HG02981 (cell line): ENCODE measurements around the gene BTNL8.
"Not testable (repeated sequence)": the region's sequence is repeated elsewhere in the genome, so short reads cannot be mapped to it uniquely, and the experiment has no call there.

Experiments used
- ATAC-seq: cut with Tn5 transposase; IDR thresholded peaks from one replicate; pipeline ENCODE4 v1.9.1; 2021; ENCODE audit warnings: mild to moderate bottlenecking, moderate library complexity; ENCODE audit not compliant: unreplicated experiment

Gene BTNL8

DNA sequence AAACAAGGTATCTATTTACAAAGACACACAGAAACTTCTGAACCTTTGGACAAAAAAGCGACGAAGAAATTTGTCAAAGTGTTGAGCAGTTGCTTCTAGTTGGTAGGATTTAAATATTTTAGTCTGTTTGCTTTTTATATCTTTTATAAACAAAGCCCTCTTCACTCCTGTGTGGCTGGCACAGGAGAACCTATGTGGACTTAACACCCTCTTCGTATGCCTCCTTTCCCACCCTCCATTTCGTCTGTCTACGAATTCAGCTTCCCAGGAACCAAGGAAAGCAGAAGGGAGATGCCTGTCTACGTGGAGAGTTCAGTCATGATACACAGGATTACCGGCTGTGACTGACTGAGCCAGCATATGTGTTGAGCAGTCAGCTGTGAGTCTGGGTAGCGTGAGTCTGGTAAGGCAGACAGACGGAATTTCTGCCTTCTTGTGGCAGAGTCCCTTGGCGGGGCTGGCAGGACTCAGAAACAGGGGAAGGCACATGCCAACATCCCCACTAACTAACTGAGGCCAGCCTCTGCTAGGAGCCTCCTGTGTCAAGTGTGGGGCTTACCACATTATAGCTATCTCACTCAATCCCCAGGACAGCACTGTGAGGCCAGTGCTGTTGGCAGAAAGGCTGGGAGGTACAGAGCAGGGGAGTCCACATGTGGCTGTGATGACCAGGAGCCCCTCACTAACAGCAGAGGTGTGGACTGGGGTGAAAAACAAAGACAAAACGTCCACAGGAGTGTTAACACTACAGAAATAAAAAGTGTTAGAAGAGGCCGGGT, 24.0 kb upstream of the BTNL8 start:
- no peak for ATAC-seq

DNA sequence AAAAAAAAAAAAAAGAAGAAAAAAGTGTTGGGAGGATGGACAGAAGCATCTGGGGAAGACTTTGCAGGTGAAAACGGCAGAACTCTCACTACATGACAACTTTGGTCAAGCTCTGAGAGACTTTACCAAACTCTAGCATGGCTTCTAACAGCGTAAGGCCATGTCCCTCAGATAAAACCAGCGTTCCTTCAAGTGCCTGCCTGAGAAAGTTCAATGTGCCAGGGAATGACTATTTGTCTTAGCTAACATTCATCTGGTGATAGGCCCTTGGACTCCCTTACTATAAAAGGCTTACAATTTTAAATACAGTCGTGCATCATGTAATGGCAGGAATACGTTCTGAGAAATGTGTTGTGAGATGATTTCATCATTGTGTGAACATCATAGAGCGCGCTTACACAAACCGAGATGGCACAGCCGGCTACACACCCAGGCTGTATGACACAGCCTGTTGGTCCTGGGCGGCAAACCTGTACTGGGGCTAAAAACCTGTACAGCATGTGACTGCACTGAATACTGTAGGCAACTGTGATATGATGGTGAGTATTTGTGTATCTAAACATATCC, 23.0 kb upstream of the BTNL8 start:
- no peak for ATAC-seq

DNA sequence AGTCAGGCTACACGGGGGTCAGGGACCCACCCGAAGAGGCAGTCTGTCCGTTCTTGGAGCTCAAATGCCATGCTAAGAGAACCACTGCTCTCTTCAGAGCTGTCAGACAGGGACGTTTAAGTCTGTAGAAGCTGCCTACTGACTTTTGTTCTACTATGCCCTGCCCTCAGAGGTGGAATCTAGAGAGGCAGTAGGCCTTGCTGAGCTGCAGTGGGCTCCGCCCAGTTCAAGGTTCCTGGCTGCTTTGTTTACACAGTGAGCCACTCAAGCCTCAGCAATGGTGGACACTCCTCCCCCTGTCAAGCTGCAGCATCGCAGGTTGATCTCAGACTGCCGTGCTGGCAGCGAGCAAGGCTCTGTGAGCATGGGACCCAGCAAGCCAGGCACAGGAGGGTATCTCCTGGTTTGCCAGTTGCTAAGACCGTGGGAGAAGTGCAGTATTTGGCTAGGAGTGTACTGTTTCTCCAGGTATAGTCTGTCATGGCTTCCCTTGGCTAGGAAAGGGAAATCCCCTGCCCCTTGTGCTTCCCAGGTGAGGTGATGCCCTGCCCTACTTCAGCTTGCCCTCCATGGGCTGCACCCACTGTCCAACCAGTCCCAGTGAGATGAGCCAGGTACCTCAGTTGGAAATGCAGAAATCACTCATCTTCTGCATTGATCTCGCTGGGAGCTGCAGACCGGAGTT, 13.0 kb upstream of the BTNL8 start:
- ATAC-seq, result not testable (repeated sequence)

DNA sequence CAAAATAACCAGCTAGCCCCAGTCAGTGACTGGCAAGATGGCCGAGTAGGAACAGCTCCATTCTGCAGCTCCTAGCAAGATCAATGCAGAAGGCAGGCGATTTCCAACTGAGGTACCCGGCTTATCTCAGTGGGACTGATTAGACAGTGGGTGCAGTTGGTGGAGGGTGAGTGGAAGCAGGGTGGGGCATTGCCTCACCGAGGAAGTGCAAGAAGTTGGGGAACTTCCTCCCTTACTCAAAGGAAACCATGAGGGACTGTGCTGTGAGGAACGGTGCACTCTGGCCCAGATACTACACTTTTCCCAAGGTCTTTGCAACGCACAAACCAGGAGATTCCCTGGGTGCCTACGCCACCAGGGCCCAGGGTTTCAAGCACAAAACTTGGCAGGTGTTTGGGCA, 9.6 kb upstream of the BTNL8 start:
- no peak for ATAC-seq

DNA sequence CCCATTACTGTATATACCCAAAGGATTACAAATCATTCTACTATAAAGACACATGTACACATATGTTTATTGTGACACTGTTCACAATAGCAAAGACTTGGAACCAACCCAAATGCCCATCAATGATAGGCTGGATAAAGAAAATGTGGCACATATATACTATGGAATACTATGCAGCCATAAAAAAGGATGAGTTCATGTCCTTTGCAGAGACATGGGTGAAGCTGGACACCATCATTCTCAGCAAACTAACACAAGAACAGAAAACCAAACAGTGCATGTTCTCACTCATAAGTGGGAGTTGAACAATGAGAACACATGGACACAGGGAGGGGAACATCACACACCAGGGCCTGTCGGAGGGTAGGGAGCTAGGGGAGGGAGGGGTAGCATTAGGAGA, 3.6 kb upstream of the BTNL8 start:
- ATAC-seq, result not testable (repeated sequence)

DNA sequence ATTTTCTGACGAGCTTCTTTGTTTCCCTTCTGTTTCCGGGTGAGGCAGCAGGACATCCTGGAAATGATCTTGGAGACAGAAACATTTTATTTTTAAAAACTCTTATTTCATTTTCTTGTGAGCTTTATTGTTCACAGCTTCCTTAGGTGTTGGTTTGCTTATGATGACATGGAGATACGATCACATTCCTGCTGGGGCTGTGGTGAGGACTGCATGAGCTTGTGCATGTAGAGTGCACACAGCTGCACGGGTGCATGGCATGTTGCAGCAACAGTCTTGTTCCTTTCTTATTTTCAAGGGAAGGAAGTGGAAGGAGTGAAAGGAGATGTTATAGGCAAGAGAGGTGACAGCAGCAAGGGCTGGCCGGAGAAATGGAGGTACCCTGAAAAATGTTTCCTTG, 1.2 kb downstream of the BTNL8 start:
- no peak for ATAC-seq

DNA sequence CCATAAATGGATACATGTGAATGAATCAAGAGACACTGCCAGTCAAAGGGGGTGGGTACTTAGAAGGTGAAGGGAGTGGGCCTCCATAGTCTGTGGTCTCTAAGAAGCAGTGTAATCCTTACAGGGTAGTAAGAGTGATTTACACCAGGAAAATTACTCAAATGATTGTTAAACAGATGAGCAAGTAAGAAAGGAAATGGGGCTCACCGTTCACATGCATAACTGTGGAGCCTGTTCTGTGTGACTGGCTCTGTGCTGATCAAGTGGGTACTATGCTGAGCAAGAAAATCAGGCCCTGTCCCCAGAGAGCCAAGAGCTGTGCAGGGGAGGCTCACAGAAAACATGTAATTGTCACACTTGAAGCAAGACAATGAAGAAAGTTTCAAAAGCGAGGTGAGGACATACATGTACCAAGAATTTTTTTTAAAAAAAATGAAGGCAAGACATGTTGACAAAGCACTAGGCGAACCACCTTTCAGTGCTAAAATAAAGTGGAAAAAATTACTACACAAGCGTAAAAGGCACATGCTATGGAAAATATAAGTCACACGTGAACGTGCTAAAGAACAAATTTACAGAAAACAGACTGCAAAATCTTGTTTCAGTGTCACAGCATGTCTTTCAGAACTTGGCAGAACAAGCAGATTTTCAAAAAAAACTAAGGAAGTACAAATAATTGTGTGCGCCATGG, 2.5 kb downstream of the BTNL8 start:
- no peak for ATAC-seq

DNA sequence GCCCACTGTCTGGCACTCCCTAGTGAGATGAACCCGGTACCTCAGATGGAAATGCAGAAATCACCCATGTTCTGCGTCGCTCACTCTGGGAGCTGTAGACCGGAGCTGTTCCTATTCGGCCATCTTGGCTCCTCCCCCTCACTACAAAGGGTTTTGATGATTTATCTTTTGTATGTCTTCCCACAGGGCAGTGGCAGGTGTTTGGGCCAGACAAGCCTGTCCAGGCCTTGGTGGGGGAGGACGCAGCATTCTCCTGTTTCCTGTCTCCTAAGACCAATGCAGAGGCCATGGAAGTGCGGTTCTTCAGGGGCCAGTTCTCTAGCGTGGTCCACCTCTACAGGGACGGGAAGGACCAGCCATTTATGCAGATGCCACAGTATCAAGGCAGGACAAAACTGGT, 9.4 kb downstream of the BTNL8 start:
- ATAC-seq, result no peak

DNA sequence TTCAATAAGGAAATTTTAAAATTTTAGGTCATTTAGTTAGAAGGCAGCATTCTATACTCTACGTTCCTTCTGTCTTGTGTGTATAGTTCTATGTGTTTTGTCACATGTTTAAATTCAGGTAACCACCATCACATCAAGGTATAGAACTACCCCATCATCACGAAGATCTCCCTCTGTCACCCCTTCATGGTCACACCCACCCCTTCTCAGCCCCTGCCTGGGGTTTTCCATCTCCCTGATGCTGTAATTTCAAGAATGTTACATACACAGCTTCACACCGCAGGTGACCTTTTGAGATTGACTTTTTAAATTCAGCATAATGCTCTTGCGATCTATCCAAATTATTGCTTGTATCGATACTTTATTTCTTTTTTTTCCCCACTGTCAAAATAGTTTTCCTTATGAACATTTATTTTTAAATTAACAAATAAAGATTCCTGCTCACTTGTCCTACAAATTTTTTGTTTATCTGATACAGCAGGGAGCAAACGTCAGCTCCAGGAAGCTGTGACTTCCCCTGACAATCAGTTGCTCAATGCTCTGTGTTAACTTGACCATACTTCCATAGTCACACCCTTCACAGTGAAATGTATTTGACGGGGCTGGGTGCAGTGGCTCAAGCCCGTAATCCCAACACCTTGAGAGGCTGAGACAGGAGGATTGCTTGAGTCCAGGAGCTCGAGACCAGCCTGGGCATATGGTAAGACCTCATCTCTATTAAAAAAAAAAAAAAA, 10.2 kb downstream of the BTNL8 start:
- no peak for ATAC-seq

DNA sequence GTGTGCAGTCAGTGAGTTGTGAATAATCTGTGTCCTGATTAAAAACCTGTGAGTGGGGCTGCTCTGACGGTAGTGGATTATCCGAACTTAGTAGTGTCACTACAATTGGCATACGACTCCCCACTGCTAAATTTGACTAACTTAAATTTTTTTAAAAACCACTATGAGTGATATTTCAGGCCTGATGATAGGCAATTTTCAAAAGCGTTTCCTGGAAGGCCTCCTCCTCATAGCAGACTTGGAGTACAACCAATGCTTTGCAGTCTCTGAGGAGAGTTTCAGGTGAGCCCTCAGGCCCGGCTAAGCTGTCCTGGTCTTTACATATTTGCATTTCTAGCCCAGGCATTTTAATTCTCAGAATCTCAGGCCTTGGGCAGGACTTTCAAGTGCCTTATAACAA, 10.8 kb downstream of the BTNL8 start:
- ATAC-seq, result no peak

DNA sequence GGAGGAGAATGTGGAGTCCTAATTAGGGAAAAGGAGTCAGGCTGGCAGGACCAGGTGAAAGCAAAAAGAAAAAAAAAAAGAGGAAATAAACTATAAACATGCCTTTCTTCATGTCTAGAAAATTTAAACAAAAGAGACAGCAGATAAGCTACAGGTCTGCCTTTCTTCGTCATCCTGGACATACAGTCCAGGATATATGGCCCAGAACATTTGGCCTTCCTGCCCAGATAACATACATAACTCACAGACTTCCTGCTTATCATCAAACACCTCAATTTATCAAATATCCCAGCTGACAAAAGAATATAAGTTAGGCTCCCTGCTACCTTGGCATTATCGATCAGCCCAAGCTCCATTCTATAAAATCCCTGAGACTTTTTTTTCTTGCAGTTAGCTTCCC, 11.2 kb downstream of the BTNL8 start:
- no peak for ATAC-seq

DNA sequence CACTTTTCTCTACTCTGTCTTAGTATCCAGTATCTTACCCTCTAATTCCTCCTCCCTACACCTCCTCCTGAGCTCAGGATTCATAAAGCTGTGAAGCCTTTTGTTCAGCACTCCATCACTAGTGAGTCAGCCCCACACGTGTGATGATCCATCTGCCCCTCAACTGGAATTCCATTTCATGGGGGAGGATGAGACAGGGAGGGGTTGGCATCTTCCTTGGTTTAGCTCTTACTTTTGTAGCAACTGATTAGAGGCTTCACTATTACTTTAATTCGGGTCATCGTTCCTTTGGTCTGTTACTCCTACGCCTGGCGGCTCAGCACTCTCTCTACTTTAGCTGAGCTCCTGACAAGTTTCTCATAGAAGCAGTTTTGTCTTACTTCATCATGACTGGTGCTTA, 11.8 kb downstream of the BTNL8 start:
- no peak for ATAC-seq

DNA sequence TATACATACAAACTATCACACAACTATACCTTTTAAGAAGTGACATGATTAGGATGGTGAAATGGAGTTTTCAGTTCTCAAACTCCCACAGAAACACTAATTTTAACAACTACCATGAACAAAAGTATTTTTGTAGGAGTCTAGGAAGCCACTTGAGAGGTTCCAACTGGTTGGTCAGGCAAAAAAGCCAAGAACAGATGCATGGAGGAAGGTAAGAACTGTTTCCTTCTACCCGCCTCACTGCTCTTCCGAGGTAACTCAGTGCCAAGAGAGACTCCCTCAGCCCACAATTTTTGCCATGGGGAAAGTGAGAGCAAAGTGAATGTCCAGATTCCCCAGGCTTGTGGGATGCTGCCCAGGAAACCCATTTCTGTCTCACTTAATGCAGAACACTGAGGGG, 15.7 kb downstream of the BTNL8 start:
- no peak for ATAC-seq

DNA sequence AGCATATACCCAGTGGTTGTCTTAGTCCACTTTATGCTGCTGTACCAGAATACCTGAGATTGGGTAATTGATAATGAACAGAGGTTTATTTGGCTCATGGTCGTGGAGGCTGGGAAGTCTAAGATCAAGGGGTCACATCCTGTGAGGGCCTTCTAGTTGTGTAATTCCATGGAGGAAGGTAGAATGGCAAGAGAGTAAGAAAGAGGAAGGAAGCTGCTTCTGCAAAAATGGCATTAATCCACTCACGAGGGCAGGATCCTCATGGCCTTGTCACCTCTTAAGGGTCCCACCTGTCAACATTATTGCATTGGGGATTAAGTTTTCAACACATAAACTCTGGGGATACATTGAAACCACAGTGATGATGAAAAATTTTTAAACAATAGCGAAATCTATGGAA, 17.0 kb downstream of the BTNL8 start:
- no peak for ATAC-seq

DNA sequence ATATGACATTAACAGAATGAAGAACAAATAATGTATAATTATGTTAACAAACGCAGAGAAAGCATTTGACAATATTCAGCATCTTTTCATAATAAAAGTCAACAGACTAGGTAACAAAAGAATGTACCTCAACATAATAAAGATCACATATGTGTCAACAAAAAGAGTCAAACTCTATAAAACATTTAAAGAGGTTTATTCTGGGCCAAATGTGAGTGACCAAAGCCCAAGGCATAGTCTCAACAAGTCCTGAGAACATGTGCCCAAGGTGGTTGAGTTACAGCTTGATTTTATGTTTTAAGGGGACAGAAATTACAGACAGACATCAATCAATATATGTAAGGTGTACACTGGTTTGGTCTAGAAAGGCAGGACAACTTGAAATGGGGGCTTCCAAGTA, 19.4 kb downstream of the BTNL8 start:
- no peak for ATAC-seq

DNA sequence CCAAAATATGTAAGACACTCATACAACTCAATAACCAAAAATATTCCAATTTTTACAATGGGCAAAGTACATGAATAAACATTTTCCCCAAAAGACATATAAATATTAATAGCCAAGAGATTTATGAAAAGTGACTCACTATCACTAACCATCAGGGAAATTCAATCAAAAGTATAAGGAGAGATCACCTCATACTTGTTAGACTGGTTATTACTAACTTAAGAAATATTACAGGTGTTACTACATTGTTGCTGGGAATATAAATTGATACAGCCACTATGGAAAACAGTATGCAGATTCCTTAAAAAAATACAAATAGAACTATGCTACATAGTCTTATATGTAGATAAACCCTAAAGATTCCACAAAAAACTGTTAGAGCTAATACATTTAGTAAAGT, 21.8 kb downstream of the BTNL8 start:
- no peak for ATAC-seq

DNA sequence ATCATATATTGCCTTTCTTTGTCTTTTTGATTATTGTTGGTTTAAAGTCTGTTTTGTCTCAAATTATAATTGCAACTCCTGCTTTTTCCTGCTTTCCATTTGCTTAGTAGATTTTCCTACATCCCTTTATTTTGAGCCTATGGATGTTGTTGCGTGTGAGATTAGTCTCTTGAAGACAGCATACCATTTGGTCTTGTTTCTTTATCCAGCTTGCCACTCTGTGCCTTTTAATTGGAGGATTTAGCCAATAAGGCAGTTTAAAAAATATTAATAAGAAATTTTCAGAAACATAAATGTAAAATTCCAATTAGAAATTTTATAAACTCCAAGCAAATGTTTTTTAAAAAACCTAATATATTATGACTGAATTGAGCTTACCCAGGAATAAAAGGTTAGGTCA, 24.0 kb downstream of the BTNL8 start:
- no peak for ATAC-seq

DNA sequence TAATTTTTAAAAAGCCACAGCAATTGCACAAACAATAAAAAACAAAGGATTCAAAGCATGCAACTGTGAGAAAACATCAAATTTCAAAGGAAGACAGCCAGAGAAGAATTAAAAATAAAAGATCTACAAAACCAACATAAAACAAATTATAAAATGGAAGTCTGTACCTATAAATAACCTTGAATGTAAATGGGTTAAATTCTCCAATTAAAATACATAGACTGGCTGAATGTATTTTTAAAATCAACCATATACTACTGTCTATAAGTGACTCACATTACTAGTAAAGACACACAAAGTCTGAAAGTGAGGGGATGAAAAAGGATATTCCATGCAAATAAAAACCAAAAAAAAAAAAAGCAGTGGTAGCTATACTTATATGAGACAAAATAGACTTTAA, 33.7 kb downstream of the BTNL8 start:
- no peak for ATAC-seq

DNA sequence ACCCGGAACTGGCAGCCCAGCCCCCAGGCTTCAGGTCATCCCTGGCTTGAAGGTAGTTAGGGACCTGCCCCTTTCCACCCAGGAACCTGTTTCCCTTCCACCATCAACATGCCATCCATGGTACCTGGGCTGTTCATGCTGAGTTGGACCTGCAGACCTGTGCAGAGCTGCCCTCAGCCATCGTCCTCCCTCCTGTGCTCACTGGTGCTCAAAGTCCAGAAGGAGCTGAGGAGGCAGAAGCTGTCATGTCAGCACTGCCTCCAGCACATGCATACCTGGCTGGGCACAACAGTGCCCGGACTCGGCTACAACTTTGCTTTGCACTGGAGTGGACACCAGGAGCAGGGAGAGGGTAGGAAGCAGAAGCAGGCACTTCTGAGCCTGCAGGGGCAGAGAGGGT, 36.2 kb downstream of the BTNL8 start:
- no peak for ATAC-seq

DNA sequence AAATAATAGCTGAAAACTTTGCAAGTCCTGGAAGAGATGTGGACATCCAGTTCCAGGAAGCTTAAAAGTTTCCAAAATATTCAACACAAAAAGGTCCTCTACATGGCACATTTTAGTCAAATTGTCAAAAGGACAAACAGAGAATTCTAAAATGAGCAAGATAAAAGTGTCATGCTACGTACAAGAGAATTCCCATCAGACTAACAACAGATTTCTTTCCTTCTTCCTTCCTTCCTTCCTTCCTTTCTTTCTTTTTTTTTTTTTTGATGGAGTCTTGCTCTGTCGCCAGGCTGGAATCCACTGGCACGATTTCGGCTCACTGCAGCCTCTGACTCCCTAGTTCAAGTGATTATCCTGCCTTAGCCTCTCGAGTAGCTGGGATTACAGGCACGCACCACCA, 39.3 kb downstream of the BTNL8 start:
- ATAC-seq, result no peak

DNA sequence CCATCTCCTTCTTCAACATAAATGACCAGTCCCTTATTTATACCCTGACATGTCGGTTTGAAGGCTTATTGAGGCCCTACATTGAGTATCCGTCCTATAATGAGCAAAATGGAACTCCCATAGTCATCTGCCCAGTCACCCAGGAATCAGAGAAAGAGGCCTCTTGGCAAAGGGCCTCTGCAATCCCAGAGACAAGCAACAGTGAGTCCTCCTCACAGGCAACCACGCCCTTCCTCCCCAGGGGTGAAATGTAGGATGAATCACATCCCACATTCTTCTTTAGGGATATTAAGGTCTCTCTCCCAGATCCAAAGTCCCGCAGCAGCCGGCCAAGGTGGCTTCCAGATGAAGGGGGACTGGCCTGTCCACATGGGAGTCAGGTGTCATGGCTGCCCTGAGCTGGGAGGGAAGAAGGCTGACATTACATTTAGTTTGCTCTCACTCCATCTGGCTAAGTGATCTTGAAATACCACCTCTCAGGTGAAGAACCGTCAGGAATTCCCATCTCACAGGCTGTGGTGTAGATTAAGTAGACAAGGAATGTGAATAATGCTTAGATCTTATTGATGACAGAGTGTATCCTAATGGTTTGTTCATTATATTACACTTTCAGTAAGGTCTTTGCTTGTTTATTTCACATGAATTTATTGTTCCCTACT, 51.5 kb downstream of the BTNL8 start:
- no peak for ATAC-seq
